ENCODE data around the gene ZNF582.

The ZNF582 gene

DNA sequence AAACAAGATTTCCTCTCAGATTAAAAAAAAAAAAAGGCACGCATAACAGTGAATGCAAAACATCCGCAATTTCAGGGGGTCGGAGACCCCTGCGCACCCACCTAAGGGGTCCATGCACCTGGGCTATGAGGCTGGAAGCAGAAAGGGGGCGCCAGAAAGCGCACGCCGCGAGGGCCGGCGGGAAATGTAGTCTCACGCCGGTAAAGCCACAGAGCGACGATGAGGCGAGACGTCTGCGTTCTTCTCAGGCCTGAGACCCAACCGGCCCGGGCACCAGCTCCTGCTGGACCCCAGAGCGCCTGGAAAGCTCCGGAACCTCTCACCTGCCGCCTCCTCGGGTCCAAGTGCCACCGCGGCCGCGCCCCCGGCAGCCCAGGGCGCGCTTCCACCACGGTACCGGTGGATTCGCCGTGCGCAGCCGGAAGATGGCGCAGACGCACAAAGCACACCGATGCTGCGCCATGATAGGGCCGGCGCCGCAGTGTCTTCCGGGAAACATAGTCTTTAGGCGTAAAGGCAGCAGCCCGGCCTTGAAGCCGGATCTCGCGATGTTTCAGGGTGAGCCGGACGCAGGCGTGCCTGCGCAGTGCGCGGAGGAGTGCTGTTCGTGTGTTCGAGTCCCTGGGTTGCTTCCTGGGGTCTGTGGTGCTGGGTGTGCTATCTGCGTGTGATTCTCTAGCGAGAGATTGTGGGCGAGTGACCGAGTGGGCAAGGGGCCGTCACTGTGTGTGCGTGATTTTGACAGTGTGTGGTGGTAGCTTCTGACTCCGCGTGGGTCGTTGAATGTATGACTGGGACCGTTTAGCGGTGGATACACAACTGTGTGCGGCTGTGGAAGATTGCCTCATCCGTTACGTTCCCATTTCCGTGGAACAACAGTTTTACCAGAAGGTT, at the start of gene ZNF582:
TSS of gene ZNF582 (minus strand) at position 416 of the 894 bp plus-strand sequence. CDS start 1,782 bp downstream, outside the sequence.
- DNase-seq (ENCODE audit: low read depth): peak; percentile 91

DNA sequence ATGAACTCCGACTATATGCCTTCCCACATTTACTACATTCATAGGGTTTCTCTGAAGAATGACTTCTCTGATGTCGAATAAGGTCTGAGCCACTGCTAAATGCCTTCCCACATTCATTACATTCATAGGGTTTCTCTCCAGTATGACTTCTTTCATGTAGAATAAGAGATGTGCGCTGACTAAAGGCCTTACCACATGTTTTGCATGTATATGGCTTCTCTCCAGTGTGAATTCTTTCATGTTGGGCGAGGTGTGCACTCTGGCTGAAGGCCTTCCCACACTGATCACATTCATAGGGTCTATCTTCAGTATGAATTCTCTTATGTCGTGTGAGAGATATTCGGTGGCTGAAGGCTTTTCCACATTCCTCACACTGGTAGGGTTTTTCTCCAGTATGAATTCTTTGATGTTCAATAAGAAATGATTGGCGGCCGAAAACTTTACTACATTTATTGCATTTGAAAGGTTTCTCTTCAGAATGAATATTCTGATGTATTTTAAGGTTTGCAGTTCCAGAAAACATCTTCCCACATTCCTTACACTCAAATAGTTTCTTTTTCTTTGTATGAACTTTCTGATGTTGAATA, 48.0 kb upstream of the ZNF582 start:
- DNase-seq (ENCODE audit: low read depth): no peak

- no peak for DNase-seq (ENCODE audit: low read depth)
These were observed 30.6 kb upstream of the ZNF582 start for GRCh38 chr19:56423985-56424353.

DNA sequence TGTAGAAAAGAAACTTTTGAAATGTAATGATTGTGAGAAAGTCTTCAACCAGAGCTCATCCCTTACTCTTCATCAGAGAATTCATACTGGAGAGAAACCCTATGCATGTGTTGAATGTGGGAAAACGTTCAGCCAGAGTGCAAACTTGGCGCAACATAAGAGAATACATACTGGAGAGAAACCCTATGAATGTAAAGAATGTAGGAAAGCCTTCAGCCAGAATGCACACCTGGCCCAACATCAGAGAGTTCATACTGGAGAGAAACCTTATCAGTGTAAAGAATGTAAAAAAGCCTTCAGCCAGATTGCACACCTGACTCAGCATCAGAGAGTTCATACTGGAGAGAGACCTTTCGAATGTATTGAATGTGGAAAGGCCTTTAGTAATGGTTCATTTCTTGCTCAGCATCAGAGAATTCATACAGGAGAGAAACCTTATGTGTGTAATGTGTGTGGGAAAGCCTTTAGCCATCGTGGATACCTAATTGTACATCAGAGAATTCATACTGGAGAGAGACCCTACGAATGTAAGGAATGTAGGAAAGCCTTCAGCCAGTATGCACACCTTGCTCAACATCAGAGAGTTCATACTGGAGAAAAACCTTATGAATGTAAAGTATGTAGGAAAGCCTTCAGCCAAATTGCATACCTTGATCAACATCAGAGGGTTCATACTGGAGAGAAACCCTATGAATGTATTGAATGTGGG, 30.1 kb upstream of the ZNF582 start:
- DNase-seq (ENCODE audit: low read depth): no peak

DNA sequence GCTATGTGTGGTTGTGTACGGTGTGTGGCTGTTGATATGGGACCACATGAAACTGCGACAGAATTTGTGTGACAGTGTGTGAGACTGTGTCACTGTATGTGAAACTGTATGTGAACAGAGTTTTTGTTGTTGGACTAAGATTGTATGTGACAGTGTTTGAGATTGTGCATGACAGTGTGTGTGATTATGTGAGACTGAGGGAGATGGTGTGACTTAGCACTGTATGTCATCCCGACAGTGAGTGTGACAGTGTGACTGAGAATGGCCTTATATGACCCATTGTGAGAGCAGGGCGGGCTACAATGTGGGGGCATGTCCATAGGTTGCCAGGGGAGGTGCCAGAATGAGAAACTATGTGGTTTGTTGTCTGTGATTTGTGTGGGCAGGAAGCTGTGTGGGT, 11.7 kb upstream of the ZNF582 start:
- no peak for DNase-seq (ENCODE audit: low read depth)

GRCh38 chr19:56404705-56405056, 11.3 kb upstream of the ZNF582 start:
- DNase-seq (ENCODE audit: low read depth): no peak

- DNase-seq (ENCODE audit: low read depth): peak; percentile 98
These were observed 10.7 kb upstream of the ZNF582 start, which contains the start of gene ZNF583 for GRCh38 chr19:56403764-56404704. Gene ZNF583 (plus strand): TSS chr19:56404332. CDS start chr19:56407115, 2,783 bp downstream.

GRCh38 chr19:56403261-56403660, 9.9 kb upstream of the ZNF582 start:
- no peak for DNase-seq (ENCODE audit: low read depth)

GRCh38 chr19:56400485-56400884, 7.2 kb upstream of the ZNF582 start:
- DNase-seq (ENCODE audit: low read depth): no peak

DNA sequence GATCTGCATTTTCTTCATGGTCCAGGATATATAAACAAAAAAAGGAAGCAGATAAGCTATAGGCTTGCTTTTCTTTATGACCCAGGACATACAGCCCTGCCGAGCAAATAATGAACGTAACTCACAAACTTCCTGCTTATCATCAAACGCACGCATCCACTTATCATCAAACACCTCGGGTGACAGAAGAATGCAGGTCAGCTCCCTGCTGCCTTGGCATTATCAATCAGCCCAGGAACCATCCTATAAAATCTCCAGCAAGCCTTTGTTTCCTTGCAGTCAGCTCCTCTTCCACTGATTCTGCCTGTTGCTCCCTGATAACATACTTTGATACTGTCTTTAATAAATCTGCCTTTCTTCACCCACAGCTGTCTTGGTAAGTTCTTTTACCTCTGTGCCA, 5.5 kb upstream of the ZNF582 start:
- no peak for DNase-seq (ENCODE audit: low read depth)

GRCh38 chr19:56383826-56384605, 9.3 kb downstream of the ZNF582 start:
- peak; percentile 13 for DNase-seq (ENCODE audit: low read depth)

DNA sequence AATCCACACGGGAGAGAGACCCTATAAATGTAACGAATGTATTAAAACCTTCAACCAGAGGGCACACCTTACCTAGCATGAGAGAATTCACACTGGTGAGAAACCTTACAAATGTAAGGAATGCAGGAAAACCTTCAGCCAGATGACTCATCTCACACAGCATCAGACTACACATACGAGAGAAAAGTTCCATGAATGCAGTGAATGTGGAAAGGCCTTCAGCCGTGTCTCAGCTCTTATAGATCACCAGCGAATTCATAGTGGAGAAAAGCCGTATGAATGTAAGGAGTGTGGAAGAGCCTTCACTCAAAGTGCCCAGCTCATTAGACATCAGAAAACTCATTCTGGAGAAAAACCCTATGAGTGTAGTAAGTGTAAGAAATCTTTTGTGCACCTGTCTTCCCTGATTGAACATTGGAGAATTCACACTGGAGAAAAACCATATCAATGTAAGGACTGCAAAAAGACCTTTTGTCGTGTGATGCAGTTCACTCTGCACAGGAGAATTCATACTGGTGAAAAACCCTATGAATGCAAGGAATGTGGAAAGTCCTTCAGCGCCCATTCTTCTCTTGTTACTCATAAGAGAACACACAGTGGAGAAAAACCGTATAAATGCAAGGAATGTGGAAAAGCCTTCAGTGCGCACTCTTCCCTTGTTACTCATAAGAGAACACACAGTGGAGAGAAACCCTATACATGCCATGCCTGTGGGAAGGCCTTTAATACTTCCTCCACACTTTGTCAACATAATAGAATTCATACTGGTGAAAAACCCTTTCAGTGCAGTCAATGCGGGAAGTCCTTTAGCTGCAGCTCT, 16.0 kb downstream of the ZNF582 start:
- peak; percentile 14 for DNase-seq (ENCODE audit: low read depth)

- no peak for DNase-seq (ENCODE audit: low read depth)
These were observed 21.1 kb downstream of the ZNF582 start for GRCh38 chr19:56372281-56372680.

- DNase-seq (ENCODE audit: low read depth): no peak
These were observed 23.3 kb downstream of the ZNF582 start for GRCh38 chr19:56369886-56370676.

GRCh38 chr19:56367829-56368711, 25.3 kb downstream of the ZNF582 start:
- peak; percentile 89 for DNase-seq (ENCODE audit: low read depth)

GRCh38 chr19:56360841-56361240, 32.5 kb downstream of the ZNF582 start:
- peak; percentile 3 for DNase-seq (ENCODE audit: low read depth)

GRCh38 chr19:56356944-56357343, 36.4 kb downstream of the ZNF582 start:
- no peak for DNase-seq (ENCODE audit: low read depth)

DNA sequence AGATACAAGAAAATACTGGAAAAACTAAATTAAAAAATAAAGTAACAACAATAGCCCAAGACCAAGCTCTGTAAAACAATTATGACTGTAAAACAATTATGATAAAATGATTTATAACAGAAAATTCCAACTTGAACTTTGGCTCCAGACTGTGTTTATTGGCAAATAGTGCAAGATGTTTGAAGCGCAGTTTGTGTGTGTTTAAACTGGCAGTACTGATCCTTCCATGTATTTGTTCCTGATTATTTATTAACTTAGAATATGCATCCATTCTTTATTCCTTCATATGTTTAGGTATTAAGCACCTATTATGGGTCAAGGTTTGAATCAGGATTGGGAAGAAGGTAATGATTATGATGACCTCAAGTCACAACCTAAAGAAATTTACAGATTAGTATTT, 37.8 kb downstream of the ZNF582 start:
- DNase-seq (ENCODE audit: low read depth): no peak

Measured in EH (cell line).